Small intestine (tissue), 7 donors: ENCODE results near the gene HYPK. TPM values are rescaled to one million over a fixed set of nuclear protein-coding genes. Genes with fewer than 3 reads are reported as not detected.
"Not testable (repeated sequence)": the region's sequence is repeated elsewhere in the genome, so short reads cannot be mapped to it uniquely, and the experiment has no call there.

Experiments
- DNase-seq, 2 donors: peaks; one replicate each; pipeline versions ENCODE4 v3.0.0 to v3.0.0-alpha.2; 2013
- FAIRE-seq: peaks from 2 replicates; lab custom pipeline; 2012; peaks lifted over from hg19 to GRCh38; lab: Jason Lieb, UNC
- H3K27ac ChIP-seq, 3 donors: one replicate each; pipeline ENCODE4 v1.5.1; 2013; ENCODE audit warnings: low read length in 2 of 3, mild to moderate bottlenecking in 2 of 3, control low read depth in 1 of 3, inconsistent platforms in 1 of 3, low read depth in 1 of 3, moderate library complexity in 1 of 3
- H3K27me3 ChIP-seq, 3 donors: one replicate each; pipeline ENCODE4 v1.6.1; 2013; ENCODE audit warnings: low read length in 3 of 3, inconsistent platforms in 1 of 3; ENCODE audit not compliant: control insufficient read depth in 3 of 3, insufficient read depth in 3 of 3
- H3K36me3 ChIP-seq, 3 donors: one replicate each; pipeline ENCODE4 v1.6.1; 2013; ENCODE audit warnings: low read length in 3 of 3, inconsistent platforms in 1 of 3, low read depth in 1 of 3, mild to moderate bottlenecking in 1 of 3, moderate library complexity in 1 of 3; ENCODE audit not compliant: control insufficient read depth in 3 of 3, insufficient read depth in 2 of 3
- H3K4me1 ChIP-seq, 3 donors: one replicate each; pipeline ENCODE4 v1.6.1; 2013; ENCODE audit warnings: low read length in 2 of 3, inconsistent platforms in 1 of 3, low read depth in 1 of 3, mild to moderate bottlenecking in 1 of 3, moderate library complexity in 1 of 3; ENCODE audit not compliant: control insufficient read depth in 3 of 3, insufficient read depth in 2 of 3
- H3K4me3 ChIP-seq, 3 donors: one replicate each; pipeline ENCODE4 v1.5.1; 2013; ENCODE audit warnings: low read length in 3 of 3, control low read depth in 1 of 3, inconsistent platforms in 1 of 3, low read depth in 1 of 3, mild to moderate bottlenecking in 1 of 3, moderate library complexity in 1 of 3
- H3K9me3 ChIP-seq, 2 donors: one replicate each; pipeline ENCODE4 v1.6.1; 2013; ENCODE audit warnings: low read depth in 1 of 2, low read length in 1 of 2; ENCODE audit not compliant: control insufficient read depth in 2 of 2, insufficient read depth in 1 of 2
- WGBS, 3 donors: extraction: QIAGEN DNeasy Blood & Tissue Kit; methylation state at CpG; one replicate each; pipeline ENCODE4 v1.1.7; 2013; 5-methylcytosine and 5-hydroxymethylcytosine counted together
- polyA plus RNA-seq, 4 donors: library from polyadenylated mRNA; stranded (reverse) in 3 of 4; unstranded in 1 of 4; fragments of 200-250 nt in 3 of 4; fragments of 120-200 nt in 1 of 4; gene quantifications; one replicate each; pipeline versions ENCODE4 v1.2.1 to v1.2.3, GENCODE V29; 2013
- donor health status: healthy with polysubstance abuse.
- donor health status: control.
- donor health status: control.
- donor health status: Bipolar disorder and iron deficiency.
- donor health status: healthy.

Gene HYPK
- polyA plus RNA-seq, 4 donors = 4.9 to 24.3 (median 9.1) TPM

DNA sequence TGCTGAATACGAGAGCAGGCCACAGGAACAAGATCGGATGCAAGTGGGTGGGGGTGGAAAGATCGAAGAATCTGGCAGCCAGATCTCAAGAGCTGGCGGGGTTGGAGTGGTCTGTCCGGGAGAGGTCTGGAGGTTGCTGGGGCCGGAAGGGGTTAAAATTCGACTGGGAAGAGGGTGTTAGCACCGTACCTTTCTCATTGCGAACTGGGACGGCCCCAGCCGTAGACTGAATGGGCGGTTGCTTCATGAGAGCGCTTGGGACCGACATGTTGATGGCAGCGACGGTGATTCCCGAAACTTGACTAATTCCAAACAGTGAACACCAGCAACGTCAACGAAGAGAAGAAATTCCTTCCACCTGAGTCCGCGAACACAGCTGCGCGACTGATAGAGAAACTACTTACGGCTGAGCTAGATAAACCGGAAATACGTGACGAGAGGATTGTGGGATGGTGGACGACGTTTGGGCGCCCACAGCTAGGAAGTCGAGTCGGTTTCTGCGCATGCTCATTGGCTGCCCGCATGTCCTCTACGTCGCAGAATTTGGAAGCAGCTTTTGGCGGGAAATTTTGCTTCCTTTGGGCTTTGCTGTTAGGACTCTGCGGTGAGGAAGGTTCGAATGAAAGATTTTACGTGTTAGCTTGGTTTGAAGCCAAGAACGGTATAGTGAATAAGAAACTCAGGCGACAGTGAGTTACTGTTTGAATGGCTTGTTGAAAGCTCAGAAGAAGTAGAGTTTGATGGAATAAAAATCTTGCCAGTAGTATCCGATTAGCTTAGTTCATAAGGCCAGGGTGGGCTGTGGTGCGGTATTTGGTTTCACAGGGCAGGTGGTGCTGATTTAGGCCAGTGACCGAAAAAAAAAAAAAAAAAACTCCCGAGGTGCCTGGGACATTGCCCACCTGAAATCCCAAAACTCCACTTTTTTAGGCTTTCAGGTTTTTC is 24.2 kb downstream of the HYPK start, which contains the start of gene MFAP1:
Gene MFAP1, minus strand, starts transcription at position 389 of the 945 bp plus-strand sequence. Its CDS starts 121 bp downstream, at position 268.
- FAIRE-seq = peak; percentile 62
- H3K9me3 ChIP-seq = no peaks in the 10 kb centered on the region
- peak within 1 kb of the TSS; percentile 65 to 78 (median 76) for H3K4me3 ChIP-seq
- H3K36me3 ChIP-seq = peaks cover 0 to 7% (median 0%) of the 10 kb centered on the region in 3 donors
- peak within 1 kb of the TSS; percentile 27 to 96 (median 94) for H3K27ac ChIP-seq
- H3K4me1 ChIP-seq = peaks cover 0 to 11% (median 4%) of the 10 kb centered on the region in 3 donors
- no peaks in the 10 kb centered on the region for H3K27me3 ChIP-seq
- peak; percentile 97 for DNase-seq
- 8 to 10% (median 8%) methylated on average over 46 of the region's 46 CpGs for WGBS, 3 donors

DNA sequence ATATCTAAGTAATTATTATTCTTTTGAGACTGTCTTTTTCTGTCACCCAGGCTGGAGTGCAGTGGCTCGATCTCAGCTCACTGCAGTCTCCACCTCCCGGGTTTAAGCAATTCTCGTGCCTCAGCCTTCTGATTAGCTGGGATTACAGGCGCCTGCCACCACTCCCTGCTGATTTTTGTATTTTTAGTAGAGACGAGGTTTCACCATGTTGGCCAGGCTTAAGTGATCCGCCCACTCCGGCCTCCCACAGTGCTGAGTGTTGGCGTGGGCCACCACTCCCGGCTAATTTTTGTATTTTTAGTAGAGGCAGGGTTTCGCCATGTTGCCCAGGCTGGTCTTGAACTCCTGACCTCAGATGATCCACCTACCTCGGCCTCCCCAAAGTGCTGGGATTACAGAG is 24.9 kb downstream of the HYPK start:
- 94 to 97% (median 96%) methylated on average over 11 of the region's 11 CpGs for WGBS, 3 donors
- H3K4me1 ChIP-seq = peaks cover 0 to 11% (median 4%) of the 10 kb centered on the region in 3 donors

DNA sequence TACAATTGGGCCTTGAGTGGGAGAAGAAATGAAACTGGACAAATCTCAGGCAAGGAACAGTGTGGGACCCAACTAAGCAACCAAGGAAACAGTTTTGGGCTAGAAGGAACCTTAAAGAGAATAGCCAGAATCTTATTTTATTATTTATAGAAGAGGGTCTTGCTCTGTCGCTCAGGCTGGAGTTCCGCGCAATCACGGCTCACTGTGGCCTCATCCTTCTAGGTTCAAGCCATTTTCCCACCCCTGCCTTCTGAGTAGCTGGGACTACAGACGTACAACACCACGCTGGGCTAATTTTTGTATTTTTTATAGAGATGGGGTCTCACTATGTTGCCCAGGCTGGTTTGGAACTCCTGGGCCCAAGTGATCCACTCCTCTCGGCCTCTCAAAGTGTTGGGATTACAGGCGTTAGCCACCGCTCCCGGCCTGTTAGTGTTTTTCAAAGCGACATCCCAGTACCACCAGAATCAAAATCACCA is 25.7 kb downstream of the HYPK start:
- Histone ChIP-seq H3K27me3 (no peaks in the 10 kb centered on the region), H3K4me1 (peaks cover 0 to 11% (median 4%) of the 10 kb centered on the region in 3 donors), H3K27ac (peak overlapping the region in 1 of 3 donors; percentile 71), H3K9me3 (no peaks in the 10 kb centered on the region), H3K36me3 (no peaks in the 10 kb centered on the region), H3K4me3 (peak overlapping the region in 1 of 3 donors; percentile 68)
- WGBS, 3 donors = 94 to 98% (median 94%) methylated on average over 11 of the region's 11 CpGs
- FAIRE-seq (no peak), DNase-seq (no peak)

More for the DNA sequence above, 24.9 kb downstream of the HYPK start:
- H3K4me3 ChIP-seq, H3K27me3 ChIP-seq, H3K9me3 ChIP-seq, FAIRE-seq, DNase-seq, H3K36me3 ChIP-seq, H3K27ac ChIP-seq: not testable (repeated sequence)

DNA sequence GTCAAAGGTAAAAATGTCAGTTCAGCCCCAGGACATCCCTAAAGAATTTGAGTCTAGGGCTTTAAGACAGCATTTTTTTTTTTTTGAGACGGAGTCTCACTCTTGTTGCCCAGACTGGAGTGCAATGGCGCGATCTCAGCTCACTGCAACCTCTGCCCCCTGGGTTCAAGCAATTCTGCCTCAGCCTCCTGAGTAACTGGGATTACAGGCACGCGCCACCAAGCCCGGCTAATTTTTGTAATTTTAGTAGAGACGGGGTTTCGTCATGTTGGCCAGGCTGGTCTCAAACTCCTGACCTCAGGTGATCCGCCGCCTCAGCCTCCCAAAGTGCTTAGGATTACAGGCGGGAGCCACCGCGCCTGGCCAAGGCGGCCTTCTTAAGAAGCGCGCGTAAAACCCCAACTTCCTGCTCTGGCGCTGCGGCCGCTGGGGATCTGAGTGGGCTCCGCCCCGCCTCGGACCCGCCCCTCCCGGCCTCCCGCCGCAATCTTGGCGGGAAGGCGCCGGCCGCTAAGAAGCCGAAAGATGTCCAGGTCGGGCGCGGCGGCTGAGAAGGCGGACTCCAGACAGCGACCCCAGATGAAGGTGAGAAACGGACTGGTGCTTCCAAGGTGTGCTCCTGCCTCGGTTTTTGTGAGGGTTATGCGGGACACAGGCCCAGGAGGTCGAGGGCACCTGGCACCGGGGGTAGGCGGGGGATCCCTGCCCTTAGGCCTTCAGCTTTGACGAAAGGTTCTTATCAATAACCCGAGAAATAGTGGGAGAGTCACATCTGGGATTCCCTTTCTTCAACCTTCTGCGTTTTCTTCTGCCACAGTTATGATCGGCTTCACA is 26.3 kb downstream of the HYPK start, which contains the start of gene WDR76:
Gene WDR76, plus strand, starts transcription at position 495 of the 834 bp plus-strand sequence. Its CDS starts 31 bp downstream, at position 526.
- WGBS, 3 donors = 2 to 3% (median 2%) methylated on average over 48 of the region's 48 CpGs
- peak within 1 kb of the TSS; percentile 34 to 71 (median 50) for H3K27ac ChIP-seq

DNA sequence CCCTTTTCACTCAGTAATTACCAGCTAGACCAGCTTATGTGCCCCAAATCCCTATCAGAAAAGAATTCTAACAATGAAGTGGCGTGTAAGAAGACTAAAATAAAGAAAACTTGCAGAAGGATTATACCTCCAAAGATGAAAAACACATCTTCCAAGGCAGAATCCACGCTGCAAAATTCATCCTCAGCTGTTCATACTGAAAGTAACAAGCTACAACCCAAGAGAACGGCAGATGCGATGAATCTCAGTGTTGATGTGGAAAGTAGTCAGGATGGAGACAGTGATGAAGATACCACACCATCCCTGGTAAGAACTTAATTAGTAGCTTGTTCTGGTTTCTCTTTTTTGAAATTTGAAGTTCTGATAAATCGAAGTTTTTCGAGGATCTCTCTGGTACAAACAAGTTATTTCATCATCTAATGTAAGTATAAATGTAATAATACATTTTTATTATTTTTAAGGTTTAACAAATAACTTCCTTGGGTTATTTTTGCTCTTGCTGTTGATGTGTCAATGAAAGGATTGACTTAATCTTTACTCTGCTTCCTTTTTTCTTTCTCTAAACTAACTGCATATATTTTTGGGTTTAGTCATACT is 27.8 kb downstream of the HYPK start:
- H3K9me3 ChIP-seq = no peaks in the 10 kb centered on the region
- H3K27me3 ChIP-seq = no peaks in the 10 kb centered on the region
- WGBS, 3 donors = 43 to 47% (median 47%) methylated on average over 6 of the region's 6 CpGs
- no peak overlapping the region for H3K4me3 ChIP-seq
- peak overlapping the region in 1 of 3 donors; percentile 7 for H3K27ac ChIP-seq
- FAIRE-seq (no peak), DNase-seq (no peak)
- peaks cover 0 to 5% (median 2%) of the 10 kb centered on the region in 3 donors for H3K36me3 ChIP-seq
- peaks cover 0 to 9% (median 4%) of the 10 kb centered on the region in 3 donors for H3K4me1 ChIP-seq

More for the DNA sequence above, 26.3 kb downstream of the HYPK start, which contains the start of gene WDR76:
- H3K27me3 ChIP-seq = no peaks in the 10 kb centered on the region
- DNase-seq = peak; percentile 84 to 88
- no peak for FAIRE-seq
- peaks cover 0 to 2% (median 0%) of the 10 kb centered on the region in 3 donors for H3K36me3 ChIP-seq
- H3K4me1 ChIP-seq = peaks cover 0 to 11% (median 4%) of the 10 kb centered on the region in 3 donors
- no peaks in the 10 kb centered on the region for H3K9me3 ChIP-seq
- H3K4me3 ChIP-seq = peak within 1 kb of the TSS in 2 of 3 donors; percentile 63 to 68

DNA sequence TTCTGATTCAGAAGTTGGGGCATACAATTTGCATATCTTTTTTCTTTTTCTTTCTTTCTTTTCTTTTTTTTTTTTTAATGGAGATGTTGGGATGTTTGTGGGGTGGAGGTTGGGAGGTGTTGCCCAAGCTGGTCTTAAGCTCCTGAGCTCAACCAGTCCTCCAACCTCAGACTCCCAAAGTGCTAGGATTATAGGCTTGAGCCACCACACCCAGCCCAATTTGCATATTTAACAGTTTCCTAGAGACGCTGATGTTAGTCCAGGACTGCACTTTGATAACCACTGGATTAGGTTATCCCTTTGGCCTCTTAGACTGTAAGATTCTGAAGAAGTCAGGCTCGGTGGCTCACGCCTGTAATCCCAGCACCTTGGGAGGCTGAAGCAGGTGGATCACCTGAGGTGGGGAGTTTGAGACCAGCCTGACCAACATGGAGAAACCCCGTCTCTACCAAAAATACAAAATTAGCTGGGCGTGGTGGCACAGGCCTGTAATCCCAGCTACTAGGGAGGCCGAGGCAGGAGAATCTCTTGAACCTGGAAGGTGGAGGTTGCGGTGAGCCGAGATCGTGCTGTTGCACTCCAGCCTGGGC is 29.6 kb downstream of the HYPK start:
- 81 to 90% (median 89%) methylated on average over 9 of the region's 9 CpGs for WGBS, 3 donors

DNA sequence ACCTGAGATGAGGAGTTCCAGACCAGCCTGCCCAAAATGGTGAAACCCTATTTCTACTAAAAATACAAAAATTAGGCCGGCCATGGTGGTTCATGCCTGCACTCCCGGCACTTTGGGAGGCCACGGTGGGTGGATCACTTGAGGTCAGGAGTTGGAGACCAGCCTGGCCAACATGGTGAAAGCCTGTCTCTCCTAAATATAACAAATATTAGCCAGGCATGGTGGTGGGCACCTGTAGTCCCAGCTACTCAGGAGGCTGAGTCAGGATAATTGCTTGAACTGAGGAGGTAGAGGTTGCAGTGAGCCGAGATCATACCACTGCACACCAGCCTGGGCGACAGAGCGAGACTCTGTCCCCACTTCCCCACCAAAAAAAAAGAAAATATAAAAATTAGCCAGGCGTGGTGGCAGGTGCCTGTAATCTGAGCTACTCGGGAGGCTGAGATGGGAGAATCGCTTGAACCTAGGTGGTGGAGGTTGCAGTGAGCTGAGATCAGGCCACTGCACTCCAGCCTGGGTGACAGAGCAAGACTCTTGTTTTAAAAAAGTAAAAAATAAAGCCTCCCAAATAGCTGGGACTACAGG is 30.4 kb downstream of the HYPK start:
- FAIRE-seq, H3K4me3 ChIP-seq, H3K9me3 ChIP-seq, H3K27ac ChIP-seq, H3K4me1 ChIP-seq, DNase-seq, H3K27me3 ChIP-seq: not testable (repeated sequence)
- peaks cover 0 to 13% (median 7%) of the 10 kb centered on the region in 3 donors for H3K36me3 ChIP-seq
- 94 to 96% (median 95%) methylated on average over 9 of the region's 9 CpGs for WGBS, 3 donors

More for the DNA sequence above, 29.6 kb downstream of the HYPK start:
- not testable (repeated sequence) for H3K4me3 ChIP-seq, H3K4me1 ChIP-seq, FAIRE-seq, H3K27ac ChIP-seq, H3K9me3 ChIP-seq, H3K27me3 ChIP-seq, DNase-seq
- peaks cover 0 to 10% (median 3%) of the 10 kb centered on the region in 3 donors for H3K36me3 ChIP-seq
